GM19438 (cell line): Measurements from ENCODE around the gene LCN6.

Experiments used
- ATAC-seq: cut with Tn5 transposase; IDR thresholded peaks from one replicate; pipeline ENCODE4 v1.9.1; 2021; ENCODE audit warnings: low read depth; ENCODE audit not compliant: unreplicated experiment

The LCN6 gene

DNA sequence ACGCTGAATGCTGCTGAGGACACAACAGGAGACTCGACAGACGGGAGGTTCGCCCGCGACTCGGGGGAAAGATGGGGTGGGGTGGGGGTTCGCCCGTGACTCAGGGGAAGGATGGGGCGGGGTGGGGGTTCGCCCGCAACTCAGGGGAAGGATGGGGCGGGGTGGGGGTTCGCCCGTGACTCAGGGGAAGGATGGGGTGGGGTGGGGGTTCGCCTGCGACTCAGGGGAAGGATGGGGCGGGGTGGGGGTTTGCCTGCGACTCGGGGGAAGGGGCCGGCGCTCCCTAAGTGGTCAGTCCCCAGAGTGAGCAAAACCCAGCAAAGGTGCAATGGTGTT, 2.2 kb downstream of the LCN6 start:
- no peak for ATAC-seq

GRCh38 chr9:136745389-136746154, 2.8 kb downstream of the LCN6 start:
- ATAC-seq: no peak

DNA sequence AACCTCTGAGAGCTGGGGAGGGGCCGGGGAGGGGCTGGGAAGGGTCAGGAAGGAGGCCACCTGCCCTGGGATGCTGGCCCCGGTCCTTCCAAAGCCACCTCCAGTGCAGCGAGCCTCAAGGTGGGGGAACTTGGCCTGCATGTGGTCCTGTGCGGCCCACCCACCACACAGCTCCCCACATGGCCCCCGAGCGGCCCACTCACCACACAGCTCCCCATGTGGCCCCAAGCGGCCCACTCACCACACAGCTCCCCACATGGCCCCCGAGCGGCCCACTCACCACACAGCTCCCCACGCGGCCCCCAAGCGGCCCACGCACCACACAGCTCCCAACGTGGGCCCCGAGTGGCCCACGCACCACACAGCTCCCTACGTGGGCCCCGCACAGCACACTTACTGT, 3.6 kb downstream of the LCN6 start:
- ATAC-seq: no peak

- ATAC-seq: no peak
These were observed 4.6 kb downstream of the LCN6 start for GRCh38 chr9:136743639-136744211.

GRCh38 chr9:136742591-136743391, 5.5 kb downstream of the LCN6 start, which contains the start of gene LCN10:
LCN10 (minus strand) TSS chr9:136742940; CDS start chr9:136742903, 37 bp downstream.
- no peak for ATAC-seq

DNA sequence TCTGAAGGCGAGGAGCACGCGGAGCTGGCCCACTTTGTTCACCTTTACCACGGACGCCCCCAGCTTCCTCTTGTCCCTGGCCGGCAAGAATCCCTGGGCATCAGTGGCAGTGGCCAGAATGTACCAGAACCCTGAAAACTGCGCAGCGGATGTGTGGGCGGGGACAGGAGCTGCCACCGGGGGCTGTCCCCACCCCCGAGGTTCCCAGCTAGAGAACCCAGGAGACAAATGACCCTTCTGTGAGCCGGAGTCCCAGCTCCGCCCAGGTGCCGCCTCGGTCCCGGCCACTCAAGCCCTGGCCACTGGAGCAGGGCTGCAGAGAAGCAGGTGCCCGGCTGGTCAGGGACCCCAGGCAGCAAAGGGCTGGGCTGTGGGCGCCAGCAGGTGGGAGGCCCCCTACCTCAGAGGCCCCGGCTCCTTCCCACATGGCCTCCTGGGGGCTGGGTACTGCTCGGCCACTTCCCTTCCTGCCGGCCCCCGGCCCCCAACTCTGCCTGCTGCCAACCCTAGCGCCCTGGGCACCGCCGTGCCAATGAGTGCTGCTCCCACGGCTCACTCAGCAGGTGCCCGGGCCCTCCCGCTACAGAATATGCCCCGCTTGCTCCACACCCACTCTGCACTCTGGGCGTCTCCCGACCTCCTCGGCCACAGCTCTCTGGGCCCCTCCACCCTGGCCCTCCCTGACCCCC, 6.3 kb downstream of the LCN6 start:
- no peak for ATAC-seq

- ATAC-seq: no peak
These were observed 7.1 kb downstream of the LCN6 start for GRCh38 chr9:136740971-136741882.

DNA sequence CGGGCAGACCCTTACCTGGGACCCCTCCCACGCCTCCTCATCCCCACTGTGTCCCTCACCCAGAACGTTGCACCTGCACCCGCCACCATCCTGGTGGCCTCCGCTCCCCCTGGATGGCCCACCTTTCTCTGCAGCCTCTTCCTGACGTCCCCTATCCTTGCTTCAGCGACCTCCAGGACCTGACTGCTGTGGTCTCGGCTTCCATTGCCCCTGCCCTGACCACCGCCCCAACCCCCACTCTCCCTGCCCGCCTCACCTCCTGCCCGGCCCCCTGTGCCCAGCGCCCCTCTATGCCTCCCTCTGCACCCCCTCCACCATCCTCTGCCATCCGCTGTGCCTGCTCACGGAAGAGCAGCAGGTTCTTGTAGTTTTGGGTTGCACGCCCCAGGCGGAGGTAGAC, 7.8 kb downstream of the LCN6 start:
- ATAC-seq: no peak

DNA sequence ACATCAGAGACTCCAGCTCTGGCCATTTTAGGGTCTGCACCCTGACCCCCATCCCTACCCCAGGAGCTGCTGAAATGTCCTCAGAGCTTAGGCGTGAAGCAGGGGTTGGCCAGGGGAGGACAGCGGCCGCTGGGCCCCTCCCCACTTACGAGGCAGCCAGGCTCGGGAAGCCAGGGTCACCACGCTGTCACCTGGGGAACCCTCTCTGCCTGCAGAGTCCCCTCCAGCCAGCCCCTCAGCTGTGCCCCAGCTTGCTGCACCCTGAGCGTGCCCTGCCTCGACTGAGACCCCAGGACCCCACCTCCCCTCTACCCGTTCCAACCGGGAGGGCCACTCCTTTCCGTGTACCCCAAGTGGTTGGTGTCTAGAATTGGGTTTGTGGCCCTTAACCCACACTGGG, 8.3 kb downstream of the LCN6 start:
- no peak for ATAC-seq

DNA sequence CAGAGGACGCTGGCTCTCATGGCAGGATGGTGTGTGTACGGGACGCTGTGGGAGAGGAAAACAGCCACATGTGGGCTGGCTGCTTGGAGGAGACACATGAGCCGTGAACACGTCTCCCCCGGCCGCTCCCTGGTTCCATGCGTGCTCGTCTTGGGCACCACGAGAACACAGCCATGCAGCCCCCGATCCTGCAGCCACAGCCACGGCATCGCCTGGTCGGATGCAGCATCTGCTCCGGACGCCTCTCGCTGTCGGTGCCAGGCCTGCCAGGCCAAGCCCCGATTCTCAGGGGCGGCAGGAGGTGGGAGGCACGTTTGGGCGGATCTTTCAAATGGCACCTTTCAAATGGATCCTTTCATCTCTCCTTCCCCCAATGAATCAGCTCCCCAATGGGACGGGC, 8.8 kb downstream of the LCN6 start:
- ATAC-seq: no peak

- ATAC-seq: no peak
These were observed 9.4 kb downstream of the LCN6 start for GRCh38 chr9:136738960-136739359.

DNA sequence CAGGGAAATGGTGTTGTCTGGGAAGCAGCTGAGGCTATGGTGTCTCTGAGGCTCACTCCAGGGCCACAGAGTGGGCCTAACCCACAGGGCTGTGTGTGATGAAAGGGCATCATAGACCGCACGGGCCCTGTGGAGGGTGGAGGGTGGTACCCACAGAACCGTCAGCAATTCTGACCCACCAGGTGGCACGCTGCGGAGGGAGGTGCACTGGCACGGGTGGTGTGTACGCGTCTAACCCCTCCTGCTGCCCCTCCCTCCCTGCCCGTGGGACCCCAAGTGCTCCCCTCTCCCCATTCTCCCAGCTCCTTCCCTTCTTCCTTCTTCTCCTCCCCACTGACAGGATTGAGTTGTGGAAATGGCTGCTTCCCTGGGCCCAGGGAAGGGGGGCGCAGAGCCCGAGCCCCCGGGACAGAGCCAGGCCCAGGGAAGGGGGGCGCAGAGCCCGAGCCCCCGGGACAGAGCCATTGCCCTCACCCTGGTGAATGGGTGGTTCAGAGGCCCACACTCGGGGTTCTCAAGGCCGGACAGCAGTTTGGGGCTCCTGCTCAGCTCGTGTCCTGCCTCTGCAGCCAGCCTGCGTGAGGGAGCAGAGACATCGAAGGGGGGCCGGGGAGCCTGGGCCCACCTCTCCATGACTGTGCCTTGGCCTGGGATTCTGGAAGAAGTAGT, 12.4 kb downstream of the LCN6 start:
- ATAC-seq: no peak

DNA sequence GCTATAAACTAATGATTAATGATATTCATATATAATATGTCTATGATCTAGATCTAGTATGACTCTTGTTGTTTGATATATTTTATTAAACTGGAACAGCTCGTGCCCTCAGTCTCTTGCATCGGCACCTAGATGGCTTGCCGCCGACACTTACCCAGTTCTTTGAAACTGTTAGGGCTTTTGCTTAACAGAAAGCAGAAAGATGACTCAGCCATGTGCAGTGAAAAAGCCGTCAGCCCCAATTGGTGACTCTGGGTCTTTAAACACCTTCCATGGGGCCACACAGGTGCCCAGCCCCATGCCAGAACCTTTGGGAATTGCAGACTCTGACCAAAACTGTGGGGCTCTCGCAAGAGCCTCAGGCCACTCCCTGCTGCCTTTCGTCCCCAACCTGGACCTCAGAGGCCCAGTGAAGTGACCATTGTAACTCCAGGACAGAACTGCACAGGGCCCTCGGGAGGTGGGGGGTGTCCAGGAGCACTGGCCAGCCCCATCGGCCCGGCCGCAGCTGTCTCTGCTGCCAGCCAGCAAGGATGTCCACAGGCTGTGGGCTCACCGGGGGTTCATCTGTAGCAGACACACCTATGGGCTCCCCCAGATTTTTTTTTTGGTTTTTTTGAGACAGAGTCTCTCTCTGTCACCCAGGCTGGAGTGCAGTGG, 13.4 kb downstream of the LCN6 start:
- no peak for ATAC-seq

DNA sequence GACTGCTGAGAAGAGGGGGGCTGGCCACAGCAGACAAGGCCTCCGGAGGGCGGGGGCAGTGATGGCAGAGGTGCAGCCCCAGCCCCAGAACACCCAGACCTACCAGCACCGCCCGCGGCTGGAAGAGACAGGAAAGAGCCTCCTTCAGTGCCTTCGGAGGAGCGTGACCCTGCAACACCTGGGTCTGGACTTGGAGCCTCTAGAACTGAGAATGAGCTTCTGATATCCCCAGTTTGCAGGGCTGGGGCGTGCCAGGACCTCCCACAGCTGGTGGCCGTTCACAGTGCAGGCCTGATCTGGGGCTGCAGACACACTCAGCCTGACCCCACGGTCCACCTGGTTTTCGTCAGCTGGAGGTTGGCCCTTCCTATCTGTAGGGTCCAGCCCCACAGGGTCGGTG, 14.7 kb downstream of the LCN6 start:
- no peak for ATAC-seq

GRCh38 chr9:136732444-136733178, 15.7 kb downstream of the LCN6 start:
- ATAC-seq: no peak

- ATAC-seq: no peak
These were observed 18.4 kb downstream of the LCN6 start for GRCh38 chr9:136729926-136730325.

- ATAC-seq: no peak
These were observed 19.2 kb downstream of the LCN6 start for GRCh38 chr9:136729144-136729543.

DNA sequence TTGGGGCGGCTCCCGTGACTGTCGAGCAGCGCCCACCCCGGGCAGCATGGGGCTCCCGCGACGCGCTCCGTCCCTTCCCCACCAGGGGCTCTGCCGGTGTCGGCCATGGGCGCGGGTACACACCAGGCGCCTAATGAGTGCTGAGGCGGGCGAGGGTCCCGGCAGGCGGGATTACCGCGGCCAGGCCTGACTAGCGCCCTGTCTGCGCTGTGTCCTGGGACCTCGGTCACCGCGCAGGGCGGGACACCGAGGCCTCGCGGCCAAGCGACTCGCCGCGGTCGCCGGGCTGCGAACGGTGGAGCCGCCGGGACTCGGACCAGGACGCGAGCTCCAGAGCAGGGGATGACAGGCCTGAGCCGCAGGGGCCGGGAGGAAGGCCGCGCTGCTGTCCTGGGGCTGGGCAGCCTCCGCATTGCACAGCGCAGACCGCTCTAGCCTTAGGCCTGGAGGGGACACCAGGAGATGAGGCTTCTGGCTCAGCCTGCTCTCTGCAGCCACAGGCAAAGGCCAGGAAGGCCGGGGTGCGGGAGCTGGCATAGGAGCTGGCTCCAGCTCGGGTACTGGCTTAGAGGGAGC, 19.7 kb downstream of the LCN6 start:
- ATAC-seq: peak; percentile 31
